Measurements from ENCODE around the gene CADM1.

The CADM1 gene

GRCh38 chr11:115286614-115287013 lies 217.6 kb downstream of the CADM1 start:
- DNase-seq (ENCODE audit: low read depth in 1 of 2, low spot score in 1 of 2), result no peak

- DNase-seq (ENCODE audit: low read depth in 1 of 2, low spot score in 1 of 2), result no peak
Measured at GRCh38 chr11:115284773-115285172, 219.4 kb downstream of the CADM1 start.

- no peak for DNase-seq (ENCODE audit: low read depth in 1 of 2, low spot score in 1 of 2)
Measured at GRCh38 chr11:115282923-115283322, 221.3 kb downstream of the CADM1 start.

DNA sequence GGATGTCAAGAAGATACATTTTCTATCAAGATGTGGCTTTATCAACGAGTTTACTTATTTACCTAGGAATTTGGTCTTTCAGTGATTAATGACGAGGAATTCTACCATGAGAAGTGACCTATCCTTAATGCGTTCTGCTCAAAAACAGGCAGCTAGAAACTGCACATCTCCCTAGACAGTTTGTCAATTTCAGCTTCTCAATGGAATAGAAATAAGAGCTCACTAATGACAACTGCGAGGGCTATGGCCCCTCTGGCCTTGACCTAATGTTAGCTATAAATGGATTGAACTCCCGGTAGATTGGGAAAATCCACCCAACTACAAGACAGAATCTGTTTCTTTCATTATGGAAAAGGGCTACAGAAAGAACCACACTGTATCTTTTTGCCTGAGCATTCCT lies 223.4 kb downstream of the CADM1 start:
- DNase-seq (ENCODE audit: low read depth in 1 of 2, low spot score in 1 of 2), result no peak

DNA sequence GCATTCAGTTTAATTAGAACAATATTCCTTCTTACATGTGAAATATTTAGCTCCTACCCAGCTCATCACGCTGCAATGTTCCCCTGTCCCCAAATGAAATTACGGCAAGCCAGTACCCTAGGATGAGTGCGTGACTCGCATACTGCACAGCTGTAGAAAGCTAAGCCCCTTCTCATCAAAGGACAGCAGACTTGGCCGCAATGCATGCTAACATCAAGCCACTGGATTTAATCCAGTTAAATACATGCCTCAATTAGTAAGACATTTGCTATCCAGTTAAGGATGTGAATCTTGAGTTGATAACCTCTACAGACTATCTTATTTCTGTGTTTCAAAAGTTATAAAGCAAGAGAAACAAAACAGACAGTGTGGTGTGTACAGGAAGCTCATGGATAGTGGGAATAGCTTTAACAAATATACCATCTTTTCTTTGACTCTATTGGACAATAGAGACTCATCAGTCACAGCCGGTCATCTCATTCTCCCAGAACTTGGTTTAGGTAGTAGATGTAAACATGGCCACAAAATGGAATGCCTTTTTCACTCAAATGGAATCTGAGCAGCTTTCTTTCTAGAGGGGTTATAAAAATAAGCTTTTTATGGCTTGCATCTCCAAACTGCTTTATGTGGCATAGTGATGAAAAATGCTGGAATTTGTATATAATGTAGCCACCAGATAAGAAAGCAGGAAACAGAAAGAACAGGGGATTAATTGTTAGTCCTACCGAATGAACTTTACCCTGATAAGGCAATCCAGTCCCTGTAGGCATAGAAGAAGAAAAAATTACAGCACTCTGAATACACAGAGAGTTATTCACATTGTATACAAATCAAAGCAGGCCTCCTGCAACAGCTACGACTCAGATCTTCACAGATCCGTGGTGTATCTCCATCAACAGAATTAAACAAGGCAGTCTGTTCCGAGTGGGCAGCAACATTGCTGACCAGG lies 224.1 kb downstream of the CADM1 start:
- no peak for DNase-seq (ENCODE audit: low read depth in 1 of 2, low spot score in 1 of 2)

- DNase-seq (ENCODE audit: low read depth in 1 of 2, low spot score in 1 of 2), result no peak
Measured at GRCh38 chr11:115276799-115277198, 227.4 kb downstream of the CADM1 start.

DNA sequence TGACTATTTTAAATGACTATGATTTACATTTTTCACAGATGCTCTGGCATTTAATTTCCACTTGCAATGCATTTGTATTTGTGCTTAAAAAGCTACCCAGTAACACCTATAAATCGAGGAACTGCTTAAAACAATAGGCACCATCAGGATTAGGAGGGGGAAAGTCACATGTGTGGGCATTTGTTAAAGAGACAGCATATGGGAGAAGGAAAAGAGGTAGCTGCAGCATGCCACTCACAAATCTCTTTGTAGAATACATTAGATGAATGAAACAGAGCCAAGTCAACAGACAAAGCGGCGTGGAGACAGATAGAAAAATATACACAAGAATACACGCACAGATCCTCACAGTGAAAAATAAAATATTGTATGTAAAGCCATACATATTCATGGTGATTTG lies 228.0 kb downstream of the CADM1 start:
- no peak for DNase-seq (ENCODE audit: low read depth in 1 of 2, low spot score in 1 of 2)

DNA sequence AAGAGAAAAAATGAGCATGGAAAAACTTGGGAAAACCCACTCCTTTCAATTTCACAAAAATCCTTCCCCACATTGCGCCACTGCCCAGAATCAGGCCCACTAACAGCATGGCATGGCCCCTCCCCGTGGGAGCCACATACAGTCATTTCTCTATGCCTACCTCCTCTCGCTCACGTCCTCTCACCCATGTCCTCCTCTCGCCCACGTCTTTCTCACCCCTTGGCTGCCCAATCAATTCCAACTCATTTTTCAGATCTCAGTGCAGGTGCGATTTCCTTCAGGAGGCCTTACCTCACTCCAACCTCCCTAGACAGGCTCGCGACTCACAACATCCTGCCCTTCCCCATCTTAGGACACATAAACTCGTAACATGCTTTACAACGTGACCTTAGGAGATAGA lies 229.2 kb downstream of the CADM1 start:
- DNase-seq (ENCODE audit: low read depth in 1 of 2, low spot score in 1 of 2), result no peak

DNA sequence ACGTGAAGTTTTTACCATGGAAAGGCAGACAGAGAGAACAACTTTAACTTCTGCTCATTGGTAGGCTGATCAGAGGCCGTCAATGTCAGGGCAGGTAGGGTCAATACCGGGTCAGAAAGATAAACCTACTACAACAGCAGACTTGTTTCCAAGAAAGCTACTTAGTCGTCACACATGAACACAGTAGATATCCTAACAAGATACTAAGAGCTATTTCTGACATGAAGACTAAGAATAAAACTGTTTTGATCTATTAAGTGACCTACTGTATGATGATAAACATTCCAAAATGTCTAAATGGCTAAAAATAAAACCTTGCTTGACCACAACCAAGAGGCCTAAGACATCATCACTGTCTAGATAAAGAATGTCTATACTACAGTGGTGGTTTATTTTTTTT lies 231.3 kb downstream of the CADM1 start:
- DNase-seq (ENCODE audit: low read depth in 1 of 2, low spot score in 1 of 2), result no peak

- DNase-seq (ENCODE audit: low read depth in 1 of 2, low spot score in 1 of 2), result no peak
Measured at GRCh38 chr11:115271643-115272042, 232.6 kb downstream of the CADM1 start.

DNA sequence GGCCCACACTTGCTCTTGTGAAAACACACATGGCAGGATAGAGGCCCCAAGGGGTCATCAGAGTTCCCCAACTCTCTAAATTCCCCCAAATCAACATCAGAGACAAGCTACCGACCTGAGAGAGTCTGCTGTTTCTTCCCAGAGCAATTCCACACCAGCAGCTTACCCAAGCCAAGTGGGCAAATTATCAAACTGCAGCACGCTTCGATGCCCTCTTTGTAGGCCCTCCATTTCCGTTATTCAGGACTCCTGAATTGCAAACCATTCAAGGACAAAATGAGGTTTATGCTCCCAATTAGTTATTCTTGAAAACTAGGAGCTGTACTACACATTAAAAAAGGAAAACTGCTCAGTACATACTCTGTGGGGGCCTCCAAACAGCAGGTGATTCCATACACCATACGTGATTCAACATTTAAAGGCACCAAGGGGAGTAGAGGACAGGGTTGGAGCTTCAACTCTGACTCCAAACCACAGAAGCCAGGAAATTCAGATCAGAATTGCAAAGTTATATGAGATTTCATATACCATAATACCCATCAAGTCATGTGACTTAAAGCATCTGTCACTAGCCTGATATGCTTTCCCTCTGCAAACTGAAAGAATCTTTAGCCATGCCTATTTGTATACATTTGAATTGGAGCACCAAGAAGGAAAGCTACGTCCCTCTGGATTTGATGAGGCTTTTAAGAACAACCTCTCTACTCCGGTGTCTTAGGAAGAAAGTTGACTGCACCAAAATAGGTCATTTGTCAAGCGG lies 234.8 kb downstream of the CADM1 start:
- DNase-seq (ENCODE audit: low read depth in 1 of 2, low spot score in 1 of 2), result no peak

DNA sequence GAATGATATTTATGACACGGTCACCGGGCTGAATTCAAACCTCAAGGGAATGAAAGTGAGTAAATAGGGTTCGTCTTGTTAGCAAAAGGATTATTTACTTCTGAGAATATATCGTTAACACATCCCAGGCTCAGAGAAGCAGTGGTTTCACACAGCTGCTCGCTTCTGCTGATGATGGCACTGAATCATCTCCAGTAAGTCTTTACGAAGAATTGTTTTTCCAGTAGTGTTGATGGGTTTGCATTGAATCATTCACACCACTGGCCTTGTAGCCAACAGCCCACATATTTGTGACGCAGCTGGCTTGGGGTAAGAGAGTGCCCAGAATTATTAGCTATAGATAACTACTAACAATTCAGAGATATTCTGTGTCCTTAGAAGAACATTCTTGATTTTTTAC lies 236.3 kb downstream of the CADM1 start:
- no peak for DNase-seq (ENCODE audit: low read depth in 1 of 2, low spot score in 1 of 2)

- no peak for DNase-seq (ENCODE audit: low read depth in 1 of 2, low spot score in 1 of 2)
Measured at GRCh38 chr11:115267238-115267781, 236.9 kb downstream of the CADM1 start.

DNA sequence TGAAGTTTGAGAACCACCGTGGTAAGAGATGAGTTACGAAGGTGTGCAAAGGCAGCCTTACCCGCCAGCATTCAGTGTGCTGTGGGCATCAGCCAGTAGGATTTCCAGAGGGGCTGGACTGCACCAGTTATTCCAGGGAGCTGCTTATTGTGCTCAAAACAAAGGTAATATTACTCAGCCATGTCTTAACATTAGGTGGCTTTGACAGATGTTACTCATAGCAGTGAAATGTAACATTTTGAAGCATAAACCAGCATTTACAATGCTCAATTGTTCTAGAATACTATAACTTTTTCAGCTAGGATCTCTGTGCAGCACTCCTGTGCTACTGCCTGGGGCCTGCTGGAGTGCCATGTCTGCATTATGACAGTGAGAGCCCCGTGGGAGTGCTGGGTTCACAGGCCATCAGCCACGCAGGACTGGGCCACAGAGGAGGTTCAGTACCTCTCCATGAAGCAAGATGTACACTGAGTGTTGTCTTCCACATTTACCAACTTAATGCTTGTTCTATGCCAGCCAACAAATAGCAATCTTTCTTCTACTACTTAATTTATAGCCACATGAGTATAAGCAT lies 238.1 kb downstream of the CADM1 start:
- no peak for DNase-seq (ENCODE audit: low read depth in 1 of 2, low spot score in 1 of 2)

- no peak for DNase-seq (ENCODE audit: low read depth in 1 of 2, low spot score in 1 of 2)
Measured at GRCh38 chr11:115263799-115264656, 240.2 kb downstream of the CADM1 start.

GRCh38 chr11:115258216-115258615 lies 246.0 kb downstream of the CADM1 start:
- no peak for DNase-seq (ENCODE audit: low read depth in 1 of 2, low spot score in 1 of 2)

DNA sequence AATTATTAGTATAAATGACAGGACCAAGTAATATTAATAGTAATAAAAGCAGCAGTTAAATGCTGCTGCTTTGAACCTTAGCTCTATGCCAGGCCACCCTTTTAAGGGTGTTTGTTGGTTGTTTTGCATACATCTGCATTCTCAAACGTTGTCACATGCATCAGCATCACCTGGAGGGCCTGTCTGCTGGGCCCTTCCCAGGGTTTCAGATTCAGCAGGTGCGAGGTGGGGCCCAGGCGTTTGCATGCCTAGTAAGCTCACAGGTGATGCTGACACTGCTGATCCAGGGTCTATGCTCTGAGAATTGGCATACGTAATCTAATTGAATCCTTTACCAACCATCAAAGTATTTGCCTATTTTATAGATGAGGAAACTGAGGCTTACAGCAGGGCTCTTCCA lies 246.5 kb downstream of the CADM1 start:
- no peak for DNase-seq (ENCODE audit: low read depth in 1 of 2, low spot score in 1 of 2)

DNA sequence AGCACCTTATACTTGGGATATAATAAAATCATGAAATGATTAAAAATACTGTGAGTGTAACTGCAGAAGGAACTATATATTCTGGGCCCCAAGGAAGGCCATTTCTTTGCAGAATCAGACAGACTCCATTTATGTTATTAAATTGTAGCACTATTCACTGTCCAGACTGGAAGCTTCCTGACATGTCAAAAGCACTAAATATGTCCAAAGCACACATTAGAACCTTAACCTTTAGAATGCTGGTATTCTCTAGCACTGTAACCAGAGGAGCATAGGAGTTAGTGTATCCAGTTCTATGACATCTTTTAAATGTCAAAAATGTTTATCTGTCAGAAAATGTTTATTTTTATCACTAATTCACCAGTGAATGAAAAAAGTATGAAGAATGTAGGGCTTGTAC lies 246.9 kb downstream of the CADM1 start:
- DNase-seq (ENCODE audit: low read depth in 1 of 2, low spot score in 1 of 2), result no peak

GRCh38 chr11:115256397-115257197 lies 247.6 kb downstream of the CADM1 start:
- no peak for DNase-seq (ENCODE audit: low read depth in 1 of 2, low spot score in 1 of 2)

Data from activated CD4-positive, alpha-beta T cell treated with anti-CD3 and anti-CD28 coated beads, Interleukin-2, amount 50 U/mL, for 24 hours (primary cell).